H7 (cell line): Measurements from ENCODE around the gene ARID5B. TPM values are rescaled to one million over a fixed set of nuclear protein-coding genes. Genes with fewer than 3 reads are reported as not detected.

Experiments used
- DNase-seq: peaks from one replicate; pipeline ENCODE4 v3.0.0; 2012
- H3K27me3 ChIP-seq: 2 replicates; pipeline ENCODE4 v1.6.0; 2011; ENCODE audit warnings: mild to moderate bottlenecking, low read length; ENCODE audit not compliant: control insufficient read depth, insufficient read depth
- H3K36me3 ChIP-seq: replicated peaks from 2 replicates; pipeline ENCODE4 v1.5.1; 2011; ENCODE audit warnings: low read length; ENCODE audit not compliant: control insufficient read depth, insufficient read depth
- H3K4me3 ChIP-seq: 2 replicates; pipeline ENCODE4 v1.5.1; 2011; ENCODE audit warnings: low read depth, mild to moderate bottlenecking, control low read depth, low read length, moderate library complexity; ENCODE audit not compliant: insufficient read depth
- total RNA-seq: library from RNA; depleted of rRNA; stranded (reverse); fragments of >200 nt; shearing (Covaris generic); gene quantifications from 2 replicates; pipeline ENCODE4 v1.2.3, GENCODE V29; 2014

Gene ARID5B
- total RNA-seq, 1 experiment from 2014 or later: 1.4 TPM

DNA sequence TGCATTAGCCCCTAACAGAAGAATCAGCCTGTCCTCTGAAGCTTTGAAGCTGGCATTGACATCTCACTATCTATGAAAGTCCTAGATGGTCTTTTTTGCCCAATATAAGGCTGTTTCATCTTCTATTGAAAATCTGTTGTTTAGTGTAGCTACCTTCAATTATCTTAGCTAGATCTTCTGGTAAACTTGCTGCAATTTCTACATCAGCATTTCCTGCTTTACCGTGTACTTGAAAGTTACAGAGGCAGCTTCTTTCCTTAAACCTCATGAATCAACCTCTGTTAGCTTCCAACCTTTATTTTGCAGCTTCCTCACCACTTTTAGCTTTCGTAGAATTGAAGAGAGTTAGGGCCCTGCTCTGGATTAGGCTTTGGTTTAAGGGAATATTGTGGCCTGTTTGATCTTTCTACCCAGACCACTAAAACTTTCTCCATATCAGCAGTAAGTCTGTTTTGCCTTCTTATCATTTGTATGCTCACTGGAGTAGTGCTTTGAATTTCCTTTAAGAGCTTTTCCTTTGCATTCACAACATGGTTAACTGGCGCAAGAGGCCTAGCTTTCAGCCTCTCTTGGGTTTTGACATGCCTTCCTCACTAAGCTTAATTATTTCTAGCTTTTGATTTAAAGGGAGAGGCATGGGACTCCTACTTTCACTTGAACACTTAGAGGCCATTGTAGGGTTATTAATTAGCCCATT is 32.5 kb downstream of the ARID5B start:
- Histone ChIP-seq H3K27me3 (no peaks in the 10 kb centered on the region), H3K4me3 (no peak overlapping the region), H3K36me3 (no peaks in the 10 kb centered on the region)
- no peak for DNase-seq

DNA sequence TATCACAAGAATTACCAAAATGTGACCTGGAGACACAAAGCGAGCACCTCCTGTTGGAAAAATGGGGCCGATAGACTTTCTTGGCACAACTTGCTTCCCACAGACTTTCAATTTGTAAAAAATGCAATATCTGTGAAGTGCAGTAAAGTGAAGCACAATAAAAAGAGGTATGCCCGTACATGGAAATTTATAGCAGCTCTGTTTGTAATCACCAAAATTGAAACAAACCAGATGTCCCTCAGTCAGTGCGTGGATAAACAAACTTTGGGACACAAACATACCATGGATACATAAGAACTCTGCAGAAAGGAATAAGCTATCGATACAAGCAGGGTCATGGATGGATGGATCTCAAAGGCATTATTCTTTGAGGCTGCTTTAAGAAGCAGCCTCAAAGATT is 33.6 kb downstream of the ARID5B start:
- H3K36me3 ChIP-seq: no peaks in the 10 kb centered on the region
- DNase-seq: no peak

DNA sequence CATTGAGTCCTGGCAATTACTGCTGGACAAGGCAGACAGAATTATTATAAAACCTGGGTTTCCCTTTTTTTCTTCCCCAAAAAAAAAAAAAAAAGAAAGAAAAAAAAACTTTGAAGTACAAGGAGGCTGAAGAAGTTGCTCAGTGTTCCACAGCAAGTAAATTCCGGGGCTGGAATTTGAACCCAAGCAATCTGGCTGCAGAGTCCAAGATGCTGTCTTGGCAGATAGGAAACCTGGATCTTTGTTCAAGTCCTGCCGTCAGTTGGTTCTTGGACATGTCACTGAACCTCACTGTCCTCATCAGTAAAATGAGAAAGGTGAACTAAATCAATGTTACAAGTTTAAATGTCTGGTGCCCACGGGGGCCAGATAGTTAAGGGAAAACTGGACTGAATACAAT is 35.3 kb downstream of the ARID5B start:
- no peak for DNase-seq
- Histone ChIP-seq H3K36me3 (no peaks in the 10 kb centered on the region), H3K27me3 (no peaks in the 10 kb centered on the region)

More for the DNA sequence above, 33.6 kb downstream of the ARID5B start:
- Histone ChIP-seq H3K4me3 (no peak overlapping the region), H3K27me3 (no peaks in the 10 kb centered on the region)

DNA sequence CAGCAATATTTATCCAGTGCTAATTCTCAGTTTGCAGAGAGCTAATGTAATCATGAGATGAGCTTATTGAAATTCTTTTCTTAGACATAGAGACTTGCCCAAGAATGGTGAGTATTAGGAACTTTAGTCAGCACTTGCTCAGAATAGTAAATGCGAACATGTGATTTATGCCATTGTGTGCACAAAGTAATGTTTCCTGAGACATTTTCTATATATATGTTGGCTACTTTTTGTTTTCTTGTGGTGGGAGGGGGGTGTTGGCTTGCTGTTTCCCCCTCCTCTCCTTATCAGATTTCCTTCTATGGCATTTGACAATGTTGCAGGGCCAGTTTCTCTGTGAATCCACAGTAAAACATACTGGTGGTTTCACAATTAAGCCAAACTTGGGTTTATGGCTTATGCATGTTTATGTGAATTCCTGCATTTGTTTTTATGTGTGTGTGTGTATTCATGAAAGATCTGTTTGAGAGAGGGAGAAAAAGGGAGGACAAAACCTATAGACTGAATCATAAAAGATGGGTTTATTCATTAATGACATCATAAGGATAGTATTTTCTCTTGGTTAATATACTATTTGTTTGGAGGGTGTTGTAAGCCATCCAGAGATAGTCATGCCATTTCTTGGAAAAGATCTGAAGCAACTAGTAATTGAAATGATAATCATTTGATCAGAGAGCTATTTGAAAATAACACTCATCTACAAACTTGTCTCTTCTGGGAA is 36.3 kb downstream of the ARID5B start:
- Histone ChIP-seq H3K4me3 (no peak overlapping the region), H3K36me3 (no peaks in the 10 kb centered on the region), H3K27me3 (no peaks in the 10 kb centered on the region)
- no peak for DNase-seq

More for the DNA sequence above, 35.3 kb downstream of the ARID5B start:
- H3K4me3 ChIP-seq: no peak overlapping the region

DNA sequence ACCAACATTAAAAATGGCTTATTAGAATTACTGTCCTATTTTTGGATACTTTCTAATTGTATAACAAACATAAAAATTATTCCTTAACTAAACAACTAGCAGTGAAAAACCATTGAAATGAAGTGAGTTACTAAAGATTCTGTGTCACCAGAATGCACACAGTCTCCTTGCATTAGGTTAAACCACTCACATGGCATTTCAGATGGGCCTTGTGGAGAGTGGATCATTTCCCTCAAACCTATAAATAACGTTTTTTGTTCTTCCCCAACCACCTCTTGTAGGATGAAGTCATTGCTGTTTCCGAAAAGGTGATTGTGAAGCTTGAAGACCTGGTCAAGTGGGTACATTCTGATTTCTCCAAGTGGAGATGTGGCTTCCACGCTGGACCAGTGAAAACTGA is 38.4 kb downstream of the ARID5B start:
- Histone ChIP-seq H3K4me3 (no peak overlapping the region), H3K36me3 (no peaks in the 10 kb centered on the region), H3K27me3 (no peaks in the 10 kb centered on the region)
- DNase-seq: no peak

DNA sequence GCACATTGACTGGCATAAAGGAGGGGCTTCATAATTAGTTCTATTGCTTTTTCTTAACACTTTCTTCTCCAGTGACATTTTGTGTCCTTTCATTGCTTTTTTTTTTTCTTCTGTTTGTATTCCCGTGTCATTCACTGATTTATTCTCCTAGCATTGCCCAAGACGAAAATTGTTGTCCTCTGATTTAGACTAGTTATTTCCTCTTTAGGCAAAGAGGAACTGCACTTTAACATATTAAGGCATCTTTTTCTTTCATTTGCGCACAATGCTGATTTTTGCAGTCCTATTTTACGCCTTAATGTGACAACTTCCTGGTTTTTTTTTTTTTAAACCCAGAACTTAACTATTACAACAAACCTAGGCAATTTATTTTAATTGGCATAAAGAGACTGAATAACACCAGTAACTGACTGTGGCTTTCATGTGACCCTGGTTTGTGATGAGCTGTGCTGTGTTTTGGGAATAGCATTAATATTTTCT is 39.7 kb downstream of the ARID5B start:
- Histone ChIP-seq H3K27me3 (no peaks in the 10 kb centered on the region), H3K36me3 (no peaks in the 10 kb centered on the region), H3K4me3 (no peak overlapping the region)
- DNase-seq: no peak

DNA sequence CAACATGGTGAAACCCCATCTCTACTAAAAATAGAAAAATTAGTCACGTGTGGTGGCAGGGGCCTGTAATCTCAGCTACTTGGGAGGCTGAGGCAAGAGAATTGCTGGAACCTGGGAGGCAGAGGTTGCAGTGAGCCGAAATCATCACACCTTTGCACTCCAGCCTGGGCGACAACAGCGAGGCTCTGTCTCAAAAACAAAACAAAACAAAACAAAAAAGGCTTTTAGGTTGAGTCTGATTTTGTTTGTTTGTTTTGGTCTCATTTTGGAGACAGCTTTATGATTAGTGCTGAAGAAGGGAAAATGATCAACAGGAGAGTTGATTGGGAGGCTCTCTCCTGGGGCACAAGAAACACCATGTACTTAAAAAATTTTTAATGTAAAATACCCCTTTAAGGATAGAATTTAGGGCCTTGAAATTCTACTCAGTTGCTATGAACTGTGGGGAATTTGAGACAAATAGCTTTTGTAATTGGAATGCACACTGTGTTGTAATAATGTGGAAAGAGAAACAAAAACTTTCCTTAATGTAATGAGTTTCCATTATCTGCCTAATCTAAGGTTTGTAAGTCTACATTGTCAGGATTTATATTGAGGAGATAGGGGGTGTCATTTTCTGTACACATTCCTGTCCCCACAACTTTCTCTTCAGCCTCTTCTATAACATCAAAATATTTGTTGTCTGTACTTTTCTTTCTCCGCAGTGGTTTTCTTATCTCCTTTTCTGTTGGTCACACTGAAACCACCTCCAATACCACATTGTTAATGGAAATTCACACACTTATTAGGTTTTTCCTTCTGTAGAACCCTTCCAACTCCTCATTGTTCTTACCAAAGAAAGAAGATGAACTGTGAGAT is 41.3 kb downstream of the ARID5B start:
- Histone ChIP-seq H3K27me3 (no peaks in the 10 kb centered on the region), H3K4me3 (no peak overlapping the region), H3K36me3 (no peaks in the 10 kb centered on the region)
- no peak for DNase-seq

DNA sequence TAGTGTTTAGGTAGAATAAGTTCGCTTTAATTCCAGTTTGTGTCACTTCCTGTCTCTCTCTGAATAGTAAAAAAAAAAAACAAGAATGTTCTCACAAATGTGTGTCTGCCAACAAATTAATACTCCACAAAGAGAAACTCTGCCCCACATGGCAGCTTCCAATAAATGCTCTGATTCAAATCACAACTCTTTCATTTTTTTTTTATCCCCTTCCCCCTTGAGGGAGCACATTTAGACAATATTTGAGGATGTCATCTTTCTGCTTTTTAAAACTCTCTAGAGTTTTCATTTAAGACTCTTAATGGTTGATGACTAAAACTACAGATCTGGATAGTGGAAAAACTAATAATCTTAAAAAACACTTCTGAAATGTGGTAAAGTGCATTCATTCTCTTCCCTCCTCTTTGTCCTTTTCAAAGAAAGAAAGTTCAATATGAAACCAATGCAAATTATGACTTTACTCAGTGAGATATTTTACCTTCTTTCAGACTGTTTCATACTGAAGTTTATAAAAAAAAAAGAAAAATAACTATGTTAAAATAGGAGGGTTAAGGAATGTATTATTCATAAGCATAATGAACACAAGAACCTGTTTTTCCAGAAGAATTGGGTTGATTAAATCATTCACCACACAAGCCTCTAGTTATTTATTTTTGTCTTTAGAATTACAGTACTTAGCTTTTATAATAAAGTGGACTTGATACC is 42.3 kb downstream of the ARID5B start:
- no peak overlapping the region for H3K4me3 ChIP-seq
- H3K27me3 ChIP-seq: no peaks in the 10 kb centered on the region
- no peaks in the 10 kb centered on the region for H3K36me3 ChIP-seq
- no peak for DNase-seq

DNA sequence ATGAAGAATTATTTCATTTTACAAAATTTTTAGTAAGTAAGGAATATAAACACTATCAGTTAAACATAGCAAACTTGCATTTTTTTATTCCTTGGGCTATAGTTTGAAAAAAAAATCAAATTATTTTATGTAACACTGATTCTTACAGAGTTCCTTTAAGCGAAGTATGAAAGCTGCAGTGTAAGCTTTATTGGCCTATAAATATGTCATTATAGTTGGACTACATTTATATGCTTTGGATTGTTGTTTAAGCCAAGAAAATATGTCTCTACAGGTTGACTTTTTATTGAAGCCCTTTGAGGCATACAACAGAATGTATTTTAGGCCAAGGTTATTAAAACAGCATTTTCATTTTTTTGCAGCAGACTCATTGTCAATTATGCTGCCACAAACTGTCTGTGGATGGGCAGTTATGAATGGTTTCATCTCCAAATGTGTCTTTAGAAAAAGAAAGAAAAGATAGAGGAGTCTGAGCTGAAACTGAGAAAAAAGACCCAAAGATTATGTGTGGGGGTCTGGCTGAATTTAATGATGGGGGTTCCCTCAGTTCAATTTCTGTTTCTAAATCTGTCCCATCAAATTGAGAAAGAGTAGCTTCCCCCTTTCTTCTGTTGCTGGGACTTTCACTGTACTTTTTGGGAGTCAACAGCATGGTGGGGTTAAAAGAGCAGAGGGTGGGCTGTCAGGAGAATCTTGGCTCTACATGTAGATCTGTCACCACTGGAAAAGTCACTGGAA is 43.1 kb downstream of the ARID5B start:
- Histone ChIP-seq H3K27me3 (no peaks in the 10 kb centered on the region), H3K4me3 (no peak overlapping the region), H3K36me3 (no peaks in the 10 kb centered on the region)
- no peak for DNase-seq

DNA sequence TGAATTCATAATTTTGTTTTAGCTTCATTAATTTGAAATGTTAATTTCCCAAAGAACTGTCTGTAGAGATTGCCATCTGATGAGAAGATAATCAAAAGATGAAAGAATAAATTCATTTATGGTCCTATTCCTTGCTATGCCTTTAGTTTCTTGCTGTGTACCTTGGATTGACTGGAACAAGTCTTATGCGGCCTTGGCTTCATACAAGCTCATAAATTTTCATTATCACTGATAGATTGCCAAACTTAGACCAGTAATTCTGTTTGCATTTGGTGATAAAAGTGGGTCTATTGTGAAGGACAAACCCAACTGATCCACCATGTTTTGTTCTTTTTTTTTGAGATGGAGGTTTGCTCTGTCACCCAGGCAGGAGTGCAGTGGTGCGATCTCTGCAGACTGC is 48.2 kb downstream of the ARID5B start:
- no peaks in the 10 kb centered on the region for H3K36me3 ChIP-seq
- DNase-seq: no peak
- H3K27me3 ChIP-seq: no peaks in the 10 kb centered on the region
- H3K4me3 ChIP-seq: no peak overlapping the region

DNA sequence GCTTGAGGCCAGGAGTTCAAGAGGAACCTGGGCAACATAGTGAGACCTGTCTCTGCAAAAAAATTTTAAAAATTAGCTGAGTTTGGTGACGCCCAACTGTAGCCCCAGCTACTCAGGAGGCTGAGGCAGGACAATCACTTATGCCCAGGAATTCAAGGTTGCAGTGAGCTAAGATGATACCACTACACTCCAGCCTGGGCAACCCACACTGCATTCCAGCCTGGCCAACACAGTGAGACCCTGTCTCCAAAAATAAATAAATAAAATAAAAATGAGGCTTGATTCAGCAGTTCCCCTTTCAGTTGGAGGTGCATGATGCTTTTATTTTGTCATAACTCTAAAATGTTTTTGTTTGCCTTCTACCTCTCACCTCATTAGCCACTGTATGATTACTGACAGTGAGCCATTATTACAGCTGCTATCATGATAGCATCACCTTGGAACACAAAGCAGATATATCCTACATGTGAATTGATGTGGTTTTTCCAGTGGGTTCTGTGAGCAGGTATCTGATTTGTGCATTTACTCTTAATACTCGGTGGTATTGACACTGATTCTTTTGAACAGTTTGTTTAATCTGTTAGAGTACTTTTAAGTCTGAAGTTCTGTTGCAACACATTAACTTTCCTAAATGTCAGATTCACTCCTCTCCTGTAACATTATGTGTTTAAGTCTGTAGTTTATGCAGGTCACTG is 49.1 kb downstream of the ARID5B start:
- H3K36me3 ChIP-seq: no peaks in the 10 kb centered on the region
- no peak overlapping the region for H3K4me3 ChIP-seq
- no peak for DNase-seq
- H3K27me3 ChIP-seq: no peaks in the 10 kb centered on the region

DNA sequence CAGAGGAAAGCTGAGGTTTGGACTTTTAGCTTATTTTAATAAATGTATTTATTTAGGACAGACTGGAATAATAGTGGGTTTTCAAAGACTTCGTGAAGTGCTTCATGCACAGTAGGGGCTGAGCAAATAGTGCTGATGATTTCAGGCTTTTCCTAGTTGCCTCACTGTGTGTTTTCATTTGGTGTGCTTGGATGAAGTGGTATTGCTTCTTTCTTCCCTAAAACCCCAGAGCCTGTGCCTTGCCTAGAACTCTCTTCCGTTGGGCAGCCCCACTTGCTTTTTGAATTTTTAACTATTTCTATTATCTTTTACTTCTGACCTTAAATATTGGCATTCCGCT is 49.6 kb downstream of the ARID5B start:
- no peaks in the 10 kb centered on the region for H3K27me3 ChIP-seq
- DNase-seq: no peak
- no peaks in the 10 kb centered on the region for H3K36me3 ChIP-seq
- no peak overlapping the region for H3K4me3 ChIP-seq

DNA sequence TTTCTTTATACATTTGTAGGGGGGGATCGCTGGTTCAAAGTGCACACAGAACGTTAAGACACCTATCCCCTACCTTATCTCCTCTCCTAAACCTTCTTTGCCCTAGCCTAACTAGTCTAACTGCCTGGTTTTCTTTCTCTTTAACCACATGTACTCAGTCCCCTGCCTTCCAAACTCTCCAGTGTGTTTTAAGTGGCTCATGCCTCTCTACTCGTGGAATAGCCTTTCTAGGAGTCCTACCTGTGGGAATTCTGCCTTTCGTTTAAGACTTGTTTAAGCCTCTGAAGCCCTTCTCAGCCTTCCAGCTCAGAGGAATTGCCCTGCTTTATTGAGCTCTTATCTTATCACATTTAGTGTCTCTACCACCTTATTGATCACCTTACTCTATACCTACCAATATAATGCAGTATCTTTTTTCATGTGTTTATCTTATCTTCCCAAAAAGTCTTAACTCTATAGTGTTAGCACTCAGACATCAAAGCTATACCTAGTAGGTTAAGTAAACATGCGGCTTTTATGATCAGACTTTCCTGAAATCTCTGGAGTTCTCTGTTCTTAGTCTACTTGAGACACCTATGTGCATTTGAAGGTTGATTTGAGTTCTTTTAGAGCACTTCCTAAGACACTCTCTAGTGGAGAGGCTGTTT is 50.7 kb downstream of the ARID5B start:
- H3K36me3 ChIP-seq: no peaks in the 10 kb centered on the region
- H3K4me3 ChIP-seq: no peak overlapping the region
- DNase-seq: no peak
- H3K27me3 ChIP-seq: no peaks in the 10 kb centered on the region
